ENCODE results near the gene MYCBP2. TPM values are rescaled to one million over a fixed set of nuclear protein-coding genes. Genes with fewer than 3 reads are reported as not detected.
"Not testable (repeated sequence)": the region's sequence is repeated elsewhere in the genome, so short reads cannot be mapped to it uniquely, and the experiment has no call there.

Gene MYCBP2
- total RNA-seq, 2 experiments from 2014 or later = 121 to 125 TPM

DNA sequence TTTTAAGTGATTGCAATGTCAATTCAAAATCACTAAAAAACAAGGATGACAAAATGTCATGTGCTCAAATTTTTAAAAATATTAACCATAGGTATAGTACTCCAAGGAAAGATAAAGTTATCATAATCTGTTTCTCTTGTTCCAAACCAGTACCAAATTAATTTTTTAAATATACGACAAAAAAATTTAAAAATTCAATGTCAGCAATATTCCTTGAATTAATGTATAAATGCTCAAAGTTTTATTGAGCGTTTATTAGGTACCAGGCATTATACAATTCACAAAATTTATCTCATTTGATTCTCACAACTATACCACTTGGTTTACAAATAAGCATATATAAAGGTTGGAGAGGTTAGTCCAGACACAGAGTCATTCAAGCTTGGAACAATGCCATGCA lies 64.7 kb downstream of the MYCBP2 start:
- Histone ChIP-seq H3K79me2 (ENCODE audit: insufficient read depth, low read depth, low read length) (no peaks in the 10 kb centered on the region), H3K27ac (ENCODE audit: low read depth, low read length, poor library complexity, severe bottlenecking) (no peak overlapping the region), H2AFZ (ENCODE audit: low read length) (no peak overlapping the region), H3K4me1 (ENCODE audit: insufficient read depth, low read length, poor library complexity, severe bottlenecking) (no peaks in the 10 kb centered on the region), H3K9me2 (ENCODE audit: insufficient read depth, low read length) (no peaks in the 10 kb centered on the region), H3K4me2 (ENCODE audit: low read length) (no peak overlapping the region), H3K36me3 (ENCODE audit: insufficient read depth, low read length) (peaks cover 91% of the 10 kb centered on the region), H3K9me3 (ENCODE audit: low read length) (no peaks in the 10 kb centered on the region), H3K4me3 (ENCODE audit: low read depth, low read length, poor library complexity, severe bottlenecking) (no peak overlapping the region), H4K20me1 (ENCODE audit: insufficient read depth, low read length) (no peaks in the 10 kb centered on the region)
- no TSS peak for BruUV-seq (replicated peaks)
- TF ChIP-seq, protein P1, sequence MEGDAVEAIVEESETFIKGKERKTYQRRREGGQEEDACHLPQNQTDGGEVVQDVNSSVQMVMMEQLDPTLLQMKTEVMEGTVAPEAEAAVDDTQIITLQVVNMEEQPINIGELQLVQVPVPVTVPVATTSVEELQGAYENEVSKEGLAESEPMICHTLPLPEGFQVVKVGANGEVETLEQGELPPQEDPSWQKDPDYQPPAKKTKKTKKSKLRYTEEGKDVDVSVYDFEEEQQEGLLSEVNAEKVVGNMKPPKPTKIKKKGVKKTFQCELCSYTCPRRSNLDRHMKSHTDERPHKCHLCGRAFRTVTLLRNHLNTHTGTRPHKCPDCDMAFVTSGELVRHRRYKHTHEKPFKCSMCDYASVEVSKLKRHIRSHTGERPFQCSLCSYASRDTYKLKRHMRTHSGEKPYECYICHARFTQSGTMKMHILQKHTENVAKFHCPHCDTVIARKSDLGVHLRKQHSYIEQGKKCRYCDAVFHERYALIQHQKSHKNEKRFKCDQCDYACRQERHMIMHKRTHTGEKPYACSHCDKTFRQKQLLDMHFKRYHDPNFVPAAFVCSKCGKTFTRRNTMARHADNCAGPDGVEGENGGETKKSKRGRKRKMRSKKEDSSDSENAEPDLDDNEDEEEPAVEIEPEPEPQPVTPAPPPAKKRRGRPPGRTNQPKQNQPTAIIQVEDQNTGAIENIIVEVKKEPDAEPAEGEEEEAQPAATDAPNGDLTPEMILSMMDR (conservative IDR thresholded peaks at IDR 0.05; ENCODE audit: low read length) = no peak
- TF ChIP-seq EZH2phosphoT487 (IDR thresholded peaks at IDR 0.05; ENCODE audit: borderline replicate concordance, low read depth, low read length) = no peak
- CTCF ChIA-PET (ENCODE audit: unreplicated experiment) = no interaction called here
- intact Hi-C loops (cut with micrococcal nuclease; ENCODE audit: unreplicated experiment) = no loop called here
- POLR2A ChIA-PET = interaction anchor here (2.0 kb wide), 1 partner anchor 10 kb away, joined by 12 read pairs; no protein-coding TSS in a partner anchor
- DNase-seq (ENCODE audit: low spot score) = no peak

DNA sequence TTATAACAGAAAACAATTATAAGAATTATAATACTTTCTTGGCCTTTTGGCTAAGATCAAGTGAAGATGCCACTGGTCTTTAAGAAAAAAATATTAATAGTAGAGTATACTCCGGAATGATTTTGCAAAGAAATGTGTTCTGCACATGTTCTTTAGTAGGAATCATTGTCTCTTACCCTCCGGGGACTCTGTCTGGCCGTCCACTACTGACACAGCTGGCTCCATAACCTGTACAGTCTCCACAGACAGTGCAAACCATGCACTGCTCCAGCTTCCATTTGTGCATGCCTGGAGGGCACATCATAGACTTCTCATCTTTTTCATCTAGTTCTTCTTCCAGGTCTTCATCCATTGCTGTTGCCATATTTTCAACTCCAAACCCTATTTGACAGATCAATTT lies 75.9 kb downstream of the MYCBP2 start:
- Histone ChIP-seq H3K9me2 (ENCODE audit: insufficient read depth, low read length) (no peaks in the 10 kb centered on the region), H3K27ac (ENCODE audit: low read depth, low read length, poor library complexity, severe bottlenecking) (no peak overlapping the region), H3K36me3 (ENCODE audit: insufficient read depth, low read length) (peaks cover 82% of the 10 kb centered on the region), H2AFZ (ENCODE audit: low read length) (no peak overlapping the region), H4K20me1 (ENCODE audit: insufficient read depth, low read length) (no peaks in the 10 kb centered on the region; the same call in 1 of the 2 replicates), H3K79me2 (ENCODE audit: insufficient read depth, low read depth, low read length) (no peaks in the 10 kb centered on the region; the same call in 1 of the 2 replicates), H3K4me2 (ENCODE audit: low read length) (no peak overlapping the region), H3K4me1 (ENCODE audit: insufficient read depth, low read length, poor library complexity, severe bottlenecking) (no peaks in the 10 kb centered on the region), H3K4me3 (ENCODE audit: low read depth, low read length, poor library complexity, severe bottlenecking) (no peak overlapping the region), H3K9me3 (ENCODE audit: low read length) (no peaks in the 10 kb centered on the region)
- ChIA-PET CTCF (ENCODE audit: unreplicated experiment) (no interaction called here), POLR2A (interaction anchor here (1.2 kb wide), 1 partner anchor 47 kb away, joined by 3 read pairs; no protein-coding TSS in a partner anchor)
- no peak for DNase-seq (ENCODE audit: low spot score)
- intact Hi-C loops (cut with micrococcal nuclease; ENCODE audit: unreplicated experiment) = no loop called here
- no peak for TF ChIP-seq EZH2phosphoT487 (IDR thresholded peaks at IDR 0.05; ENCODE audit: borderline replicate concordance, low read depth, low read length)
- TF ChIP-seq, protein P1 (conservative IDR thresholded peaks at IDR 0.05; ENCODE audit: low read length) = no peak
- BruUV-seq (replicated peaks) = no TSS peak

DNA sequence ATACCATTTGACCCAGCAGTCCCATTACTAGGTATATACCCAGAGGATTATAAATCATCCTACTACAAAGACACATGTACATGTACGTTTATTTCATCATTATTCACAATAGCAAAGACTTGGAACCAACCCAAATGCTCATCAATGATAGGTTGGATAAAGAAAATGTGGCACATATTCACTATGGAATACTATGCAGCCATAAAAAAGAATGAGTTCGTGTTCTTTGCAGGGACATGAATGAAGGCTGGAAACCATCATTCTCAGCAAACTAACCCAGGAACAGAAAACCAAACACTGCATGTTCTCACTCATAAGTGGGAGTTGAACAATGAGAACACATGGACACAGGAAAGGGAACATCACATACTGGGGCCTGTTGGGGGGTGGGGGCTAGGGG lies 81.7 kb downstream of the MYCBP2 start:
- CTCF ChIA-PET (ENCODE audit: unreplicated experiment); H2AFZ ChIP-seq (ENCODE audit: low read length); H3K4me2 ChIP-seq (ENCODE audit: low read length); H4K20me1 ChIP-seq (ENCODE audit: insufficient read depth, low read length); H3K4me1 ChIP-seq (ENCODE audit: insufficient read depth, low read length, poor library complexity, severe bottlenecking); H3K9me2 ChIP-seq (ENCODE audit: insufficient read depth, low read length); H3K27ac ChIP-seq (ENCODE audit: low read depth, low read length, poor library complexity, severe bottlenecking); H3K79me2 ChIP-seq (ENCODE audit: insufficient read depth, low read depth, low read length); POLR2A ChIA-PET; BruUV-seq (replicated peaks); H3K9me3 ChIP-seq (ENCODE audit: low read length); H3K4me3 ChIP-seq (ENCODE audit: low read depth, low read length, poor library complexity, severe bottlenecking); DNase-seq (ENCODE audit: low spot score); intact Hi-C loops (cut with micrococcal nuclease; ENCODE audit: unreplicated experiment): not testable (repeated sequence)
- H3K36me3 ChIP-seq (ENCODE audit: insufficient read depth, low read length) = peaks cover 87% of the 10 kb centered on the region

All from OCI-LY7 (cell line).